Panc1 (cell line): Measurements from ENCODE around the gene AATF. TPM values are rescaled to one million over a fixed set of nuclear protein-coding genes. Genes with fewer than 3 reads are reported as not detected.

Experiments
- ATAC-seq: fragments of 200-7000 bp; cut with Tn5 transposase; 2 replicates; pipeline ENCODE4 v1.9.1; 2020; ENCODE audit warnings: mild to moderate bottlenecking, moderate library complexity
- BruUV-seq: library from RNA; stranded (reverse); fragments of 400-500 nt; replicated peaks from 2 replicates; lab custom pipeline; 2021; lab: Mats Ljungman, UMichigan
- CTCF ChIA-PET: fragments of 300-600 bp; sonication (Branson Sonifier 250); formaldehyde crosslinking; loops from one replicate; lab custom pipeline; 2022; ENCODE audit warnings: antibody characterized with exemption; lab: Charles Lee
- POLR2A ChIA-PET: fragments of 300-600 bp; sonication (Branson Sonifier 250); formaldehyde crosslinking; loops from one replicate; lab custom pipeline; 2022; ENCODE audit warnings: antibody characterized with exemption; lab: Charles Lee
- DNase-seq: peaks from one replicate; pipeline ENCODE4 v3.0.0-alpha.2; 2010; ENCODE audit warnings: low read depth, low spot score
- H3K27ac ChIP-seq: 2 replicates; pipeline ENCODE4 v1.5.1; 2011; ENCODE audit warnings: mild to moderate bottlenecking, low read length, inconsistent platforms
- H3K27me3 ChIP-seq: fragments of 200-500 bp; sonication (Bioruptor generic); 2 replicates; pipeline ENCODE4 v1.6.0; 2014; ENCODE audit warnings: low read length, inconsistent platforms; ENCODE audit not compliant: control insufficient read depth, insufficient read depth
- H3K36me3 ChIP-seq: fragments of 200-500 bp; sonication (Bioruptor generic); 2 replicates; pipeline ENCODE4 v1.5.1; 2014; ENCODE audit warnings: inconsistent platforms, mild to moderate bottlenecking, low read length, moderate library complexity; ENCODE audit not compliant: control insufficient read depth, insufficient read depth
- H3K4me1 ChIP-seq: 2 replicates; pipeline ENCODE4 v1.5.1; 2011; ENCODE audit warnings: inconsistent platforms, mild to moderate bottlenecking, low read length, moderate library complexity; ENCODE audit not compliant: control insufficient read depth, insufficient read depth
- H3K4me3 ChIP-seq, 2 experiments: 2 replicates each; pipeline ENCODE4 v1.5.1; 2011 to 2012; ENCODE audit warnings: low read depth in 2 of 2, low read length in 2 of 2, mild to moderate bottlenecking in 2 of 2, inconsistent platforms in 1 of 2, moderate library complexity in 1 of 2
- H3K9me3 ChIP-seq: fragments of 200-500 bp; sonication (Bioruptor generic); 2 replicates; pipeline ENCODE4 v1.5.1; 2014; ENCODE audit warnings: low read depth, mild to moderate bottlenecking, inconsistent platforms, low read length, moderate library complexity; ENCODE audit not compliant: control insufficient read depth, insufficient read depth
- POLR2AphosphoS5 ChIP-seq: IDR thresholded peaks from 2 replicates; pipeline ENCODE4 v1.6.1; 2012; ENCODE audit warnings: mild to moderate bottlenecking, low read depth, low read length, moderate library complexity
- SIN3A ChIP-seq: IDR thresholded peaks from 2 replicates; pipeline ENCODE4 v1.6.1; 2012; ENCODE audit warnings: low read depth, mild to moderate bottlenecking, low read length, moderate library complexity, borderline replicate concordance; ENCODE audit not compliant: insufficient read depth
- TCF7L2 ChIP-seq: IDR thresholded peaks from 2 replicates; pipeline ENCODE4 v1.6.1; 2011; ENCODE audit warnings: mild to moderate bottlenecking, low read depth, low read length, inconsistent platforms
- in situ Hi-C: cut with HindIII; loops from 2 replicates; pipeline ENCODE4 v1.10.0; 2016; ENCODE audit warnings: low sequenced_read_pairs, low pct_unique_long_range_greater_than_20kb
- intact Hi-C: fragments of 100-400 bp; cut with micrococcal nuclease; formaldehyde crosslinking; loops from one replicate; pipeline ENCODE4 v1.10.0; 2022; ENCODE audit not compliant: unreplicated experiment
- total RNA-seq: library from RNA; stranded (reverse); gene quantifications from one replicate; pipeline ENCODE4 v1.2.1, GENCODE V29; 2021; ENCODE audit not compliant: unreplicated experiment
- TF ChIP-seq, protein P1 (sequence below): fragments of 450-650 bp; IDR thresholded peaks from 2 replicates; pipeline ENCODE4 v1.5.1; 2017; ENCODE audit warnings: mild to moderate bottlenecking
- TF ChIP-seq, protein P2 (sequence below), 2 experiments: IDR thresholded peaks; 2 replicates each; pipeline ENCODE4 v1.6.1; 2011 to 2012; ENCODE audit warnings: low read depth in 2 of 2, control low read depth in 1 of 2, low read length in 1 of 2, mild to moderate bottlenecking in 1 of 2, moderate library complexity in 1 of 2; ENCODE audit not compliant: insufficient read depth in 1 of 2

Gene AATF
- total RNA-seq, 1 experiment from 2014 or later = 58.1 TPM

DNA sequence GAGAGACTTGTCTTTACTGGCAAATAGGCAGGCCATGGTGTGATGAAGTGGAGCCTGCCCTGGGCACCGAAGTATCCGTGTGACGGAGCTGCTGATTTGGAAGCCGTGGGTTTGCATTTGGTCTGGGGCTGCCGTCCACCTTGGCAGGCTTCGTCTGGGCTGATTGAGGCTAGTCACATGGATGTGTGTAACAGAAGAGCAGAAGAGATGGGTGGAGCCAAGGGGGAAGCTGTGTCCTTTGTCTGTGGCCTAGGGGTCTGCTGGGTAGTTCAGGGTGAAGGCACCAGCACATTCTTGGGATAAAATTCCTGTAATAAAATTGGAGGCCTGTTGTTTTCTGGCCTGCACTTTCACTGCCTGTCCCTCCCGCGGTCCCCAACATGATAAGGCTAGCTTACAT lies 106.1 kb downstream of the AATF start:
- Histone ChIP-seq H3K27ac (no peak overlapping the region), H3K4me3 (no peak overlapping the region), H3K4me1 (no peaks in the 10 kb centered on the region), H3K27me3 (no peaks in the 10 kb centered on the region), H3K9me3 (no peaks in the 10 kb centered on the region), H3K36me3 (no peaks in the 10 kb centered on the region)
- ATAC-seq (no peak), DNase-seq (no peak)
- ChIA-PET POLR2A (no interaction called here), CTCF (no interaction called here)
- intact Hi-C loops = no loop called here
- TF ChIP-seq, protein P1, sequence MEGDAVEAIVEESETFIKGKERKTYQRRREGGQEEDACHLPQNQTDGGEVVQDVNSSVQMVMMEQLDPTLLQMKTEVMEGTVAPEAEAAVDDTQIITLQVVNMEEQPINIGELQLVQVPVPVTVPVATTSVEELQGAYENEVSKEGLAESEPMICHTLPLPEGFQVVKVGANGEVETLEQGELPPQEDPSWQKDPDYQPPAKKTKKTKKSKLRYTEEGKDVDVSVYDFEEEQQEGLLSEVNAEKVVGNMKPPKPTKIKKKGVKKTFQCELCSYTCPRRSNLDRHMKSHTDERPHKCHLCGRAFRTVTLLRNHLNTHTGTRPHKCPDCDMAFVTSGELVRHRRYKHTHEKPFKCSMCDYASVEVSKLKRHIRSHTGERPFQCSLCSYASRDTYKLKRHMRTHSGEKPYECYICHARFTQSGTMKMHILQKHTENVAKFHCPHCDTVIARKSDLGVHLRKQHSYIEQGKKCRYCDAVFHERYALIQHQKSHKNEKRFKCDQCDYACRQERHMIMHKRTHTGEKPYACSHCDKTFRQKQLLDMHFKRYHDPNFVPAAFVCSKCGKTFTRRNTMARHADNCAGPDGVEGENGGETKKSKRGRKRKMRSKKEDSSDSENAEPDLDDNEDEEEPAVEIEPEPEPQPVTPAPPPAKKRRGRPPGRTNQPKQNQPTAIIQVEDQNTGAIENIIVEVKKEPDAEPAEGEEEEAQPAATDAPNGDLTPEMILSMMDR = no peak
- TF ChIP-seq, protein P2, sequence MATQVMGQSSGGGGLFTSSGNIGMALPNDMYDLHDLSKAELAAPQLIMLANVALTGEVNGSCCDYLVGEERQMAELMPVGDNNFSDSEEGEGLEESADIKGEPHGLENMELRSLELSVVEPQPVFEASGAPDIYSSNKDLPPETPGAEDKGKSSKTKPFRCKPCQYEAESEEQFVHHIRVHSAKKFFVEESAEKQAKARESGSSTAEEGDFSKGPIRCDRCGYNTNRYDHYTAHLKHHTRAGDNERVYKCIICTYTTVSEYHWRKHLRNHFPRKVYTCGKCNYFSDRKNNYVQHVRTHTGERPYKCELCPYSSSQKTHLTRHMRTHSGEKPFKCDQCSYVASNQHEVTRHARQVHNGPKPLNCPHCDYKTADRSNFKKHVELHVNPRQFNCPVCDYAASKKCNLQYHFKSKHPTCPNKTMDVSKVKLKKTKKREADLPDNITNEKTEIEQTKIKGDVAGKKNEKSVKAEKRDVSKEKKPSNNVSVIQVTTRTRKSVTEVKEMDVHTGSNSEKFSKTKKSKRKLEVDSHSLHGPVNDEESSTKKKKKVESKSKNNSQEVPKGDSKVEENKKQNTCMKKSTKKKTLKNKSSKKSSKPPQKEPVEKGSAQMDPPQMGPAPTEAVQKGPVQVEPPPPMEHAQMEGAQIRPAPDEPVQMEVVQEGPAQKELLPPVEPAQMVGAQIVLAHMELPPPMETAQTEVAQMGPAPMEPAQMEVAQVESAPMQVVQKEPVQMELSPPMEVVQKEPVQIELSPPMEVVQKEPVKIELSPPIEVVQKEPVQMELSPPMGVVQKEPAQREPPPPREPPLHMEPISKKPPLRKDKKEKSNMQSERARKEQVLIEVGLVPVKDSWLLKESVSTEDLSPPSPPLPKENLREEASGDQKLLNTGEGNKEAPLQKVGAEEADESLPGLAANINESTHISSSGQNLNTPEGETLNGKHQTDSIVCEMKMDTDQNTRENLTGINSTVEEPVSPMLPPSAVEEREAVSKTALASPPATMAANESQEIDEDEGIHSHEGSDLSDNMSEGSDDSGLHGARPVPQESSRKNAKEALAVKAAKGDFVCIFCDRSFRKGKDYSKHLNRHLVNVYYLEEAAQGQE (IDR thresholded peaks at IDR 0.05; ENCODE audit: insufficient read depth in 1 of 2, low read depth in 2 of 2, low read length in 1 of 2) = no peak
- TF ChIP-seq POLR2AphosphoS5 = no peak
- no peak for TF ChIP-seq SIN3A
- no peak for TF ChIP-seq TCF7L2
- no TSS peak for BruUV-seq
- in situ Hi-C loops = no loop called here

- POLR2A ChIA-PET = no interaction called here
- no peaks in the 10 kb centered on the region for H3K36me3 ChIP-seq
- BruUV-seq = no TSS peak
- no peaks in the 10 kb centered on the region for H3K27me3 ChIP-seq
- intact Hi-C loops = no loop called here
- no peak overlapping the region for H3K27ac ChIP-seq
- in situ Hi-C loops = no loop called here
- no peaks in the 10 kb centered on the region for H3K9me3 ChIP-seq
- no peaks in the 10 kb centered on the region for H3K4me1 ChIP-seq
- CTCF ChIA-PET = no interaction called here
- ATAC-seq = no peak
- TF ChIP-seq SIN3A = no peak
- TF ChIP-seq POLR2AphosphoS5 = no peak
- TF ChIP-seq, protein P1 = no peak
- no peak for TF ChIP-seq TCF7L2
- TF ChIP-seq, protein P2 (IDR thresholded peaks at IDR 0.05; ENCODE audit: insufficient read depth in 1 of 2, low read depth in 2 of 2, low read length in 1 of 2) = no peak
- H3K4me3 ChIP-seq = no peak overlapping the region
- DNase-seq = no peak
These were observed 107.9 kb downstream of the AATF start for GRCh38 chr17:37056622-37057021.
